Superior temporal gyrus (tissue), 1 donor: ENCODE results near the gene BMPR1A.
"Not testable (repeated sequence)": the region's sequence is repeated elsewhere in the genome, so short reads cannot be mapped to it uniquely, and the experiment has no call there.

ENCODE experiments used
- DNase-seq: peaks from one replicate; pipeline ENCODE4 v3.0.0-alpha.2; 2016; ENCODE audit errors: extremely low spot score

BMPR1A gene

GRCh38 chr10:86941426-86941825 lies 185.0 kb downstream of the BMPR1A start:
- no peak for DNase-seq

GRCh38 chr10:86941991-86942421 lies 185.6 kb downstream of the BMPR1A start:
- DNase-seq, result no peak

- DNase-seq, result no peak
These were observed 186.3 kb downstream of the BMPR1A start for GRCh38 chr10:86942441-86943315.

GRCh38 chr10:86943316-86944030 lies 187.1 kb downstream of the BMPR1A start:
- DNase-seq, result no peak

GRCh38 chr10:86944031-86944419 lies 187.6 kb downstream of the BMPR1A start:
- no peak for DNase-seq

GRCh38 chr10:86944471-86944870 lies 188.1 kb downstream of the BMPR1A start:
- no peak for DNase-seq

GRCh38 chr10:86944907-86945306 lies 188.5 kb downstream of the BMPR1A start:
- no peak for DNase-seq

GRCh38 chr10:86945361-86946212 lies 189.2 kb downstream of the BMPR1A start:
- DNase-seq, result no peak

- DNase-seq, result no peak
These were observed 190.1 kb downstream of the BMPR1A start for GRCh38 chr10:86946213-86947155.

GRCh38 chr10:86947806-86948205 lies 191.4 kb downstream of the BMPR1A start:
- not testable (repeated sequence) for DNase-seq

GRCh38 chr10:86950349-86950748 lies 193.9 kb downstream of the BMPR1A start:
- DNase-seq, result no peak

- DNase-seq, result no peak
These were observed 194.9 kb downstream of the BMPR1A start for GRCh38 chr10:86951184-86951761.

GRCh38 chr10:86952106-86952505 lies 195.7 kb downstream of the BMPR1A start:
- DNase-seq, result no peak

GRCh38 chr10:86952697-86953096 lies 196.3 kb downstream of the BMPR1A start:
- DNase-seq, result not testable (repeated sequence)

- no peak for DNase-seq
These were observed 197.6 kb downstream of the BMPR1A start for GRCh38 chr10:86953747-86954680.

GRCh38 chr10:86954681-86955500 lies 198.5 kb downstream of the BMPR1A start:
- no peak for DNase-seq

GRCh38 chr10:86955501-86956194 lies 199.2 kb downstream of the BMPR1A start:
- DNase-seq, result no peak
